ENCODE measurements around the gene OSBPL8. TPM values are rescaled to one million over a fixed set of nuclear protein-coding genes. Genes with fewer than 3 reads are reported as not detected.

Gene OSBPL8
- total RNA-seq, 1 donor from 2014 or later: 119 TPM

DNA sequence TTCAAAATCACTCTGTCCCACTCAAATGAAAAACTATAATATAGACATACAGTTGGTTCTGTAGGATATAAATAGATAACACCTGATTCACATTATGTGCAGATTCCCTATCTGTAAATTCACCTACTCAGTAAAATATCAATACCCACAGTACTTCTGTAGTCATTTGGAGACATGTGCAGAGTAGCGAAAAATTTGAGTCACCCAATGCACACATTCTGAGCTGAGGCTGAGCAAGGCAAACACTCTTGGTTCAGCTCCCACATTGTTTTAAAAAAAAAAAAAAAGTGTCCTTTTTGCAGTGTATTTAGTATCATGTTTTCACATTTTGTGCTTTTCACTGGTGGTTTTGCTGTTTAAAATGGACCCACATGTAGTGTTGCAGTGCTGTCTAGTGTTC, 184.1 kb downstream of the OSBPL8 start:
- Histone ChIP-seq H3K36me3 (ENCODE audit: insufficient read depth, low read length) (peaks cover 9% of the 10 kb centered on the region), H3K79me2 (ENCODE audit: insufficient read depth, low read length) (no peaks in the 10 kb centered on the region), H3K4me1 (ENCODE audit: insufficient read depth, low read length) (no peaks in the 10 kb centered on the region), H2AFZ (ENCODE audit: low read depth, low read length) (no peak overlapping the region), H4K20me1 (ENCODE audit: insufficient read depth, low read length) (no peaks in the 10 kb centered on the region), H3K4me3 (ENCODE audit: insufficient read depth, low read depth, low read length) (no peak overlapping the region), H3K9ac (ENCODE audit: low read length) (no peak overlapping the region), H3K27me3 (ENCODE audit: insufficient read depth, low read length) (no peaks in the 10 kb centered on the region), H3K4me2 (ENCODE audit: low read length) (no peak overlapping the region), H3K9me3 (ENCODE audit: insufficient read depth, low read depth, low read length) (no peaks in the 10 kb centered on the region), H3K27ac (ENCODE audit: low read depth, low read length) (no peak overlapping the region)
- no peak overlapping the region for H3K4me3 Mint-ChIP-seq (ENCODE audit: unreplicated experiment)
- no peak overlapping the region for H3K27ac Mint-ChIP-seq (ENCODE audit: unreplicated experiment)
- no peaks in the 10 kb centered on the region for H3K9me3 Mint-ChIP-seq (ENCODE audit: unreplicated experiment)
- no peak for TF ChIP-seq EZH2 (IDR thresholded peaks at IDR 0.05; ENCODE audit: insufficient read depth, low read length)
- TF ChIP-seq, protein P1, sequence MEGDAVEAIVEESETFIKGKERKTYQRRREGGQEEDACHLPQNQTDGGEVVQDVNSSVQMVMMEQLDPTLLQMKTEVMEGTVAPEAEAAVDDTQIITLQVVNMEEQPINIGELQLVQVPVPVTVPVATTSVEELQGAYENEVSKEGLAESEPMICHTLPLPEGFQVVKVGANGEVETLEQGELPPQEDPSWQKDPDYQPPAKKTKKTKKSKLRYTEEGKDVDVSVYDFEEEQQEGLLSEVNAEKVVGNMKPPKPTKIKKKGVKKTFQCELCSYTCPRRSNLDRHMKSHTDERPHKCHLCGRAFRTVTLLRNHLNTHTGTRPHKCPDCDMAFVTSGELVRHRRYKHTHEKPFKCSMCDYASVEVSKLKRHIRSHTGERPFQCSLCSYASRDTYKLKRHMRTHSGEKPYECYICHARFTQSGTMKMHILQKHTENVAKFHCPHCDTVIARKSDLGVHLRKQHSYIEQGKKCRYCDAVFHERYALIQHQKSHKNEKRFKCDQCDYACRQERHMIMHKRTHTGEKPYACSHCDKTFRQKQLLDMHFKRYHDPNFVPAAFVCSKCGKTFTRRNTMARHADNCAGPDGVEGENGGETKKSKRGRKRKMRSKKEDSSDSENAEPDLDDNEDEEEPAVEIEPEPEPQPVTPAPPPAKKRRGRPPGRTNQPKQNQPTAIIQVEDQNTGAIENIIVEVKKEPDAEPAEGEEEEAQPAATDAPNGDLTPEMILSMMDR (IDR thresholded peaks at IDR 0.05; ENCODE audit: insufficient read depth, low read depth, low read length): no peak
- no peaks in the 10 kb centered on the region for H3K27me3 Mint-ChIP-seq (ENCODE audit: low read depth, unreplicated experiment)
- H3K4me1 Mint-ChIP-seq (ENCODE audit: low read depth, unreplicated experiment): peaks cover 24% of the 10 kb centered on the region
- no peak for DNase-seq (ENCODE audit: low read depth)
- FAIRE-seq: peak; percentile 5
- H3K36me3 Mint-ChIP-seq (ENCODE audit: low read depth, unreplicated experiment): peaks cover 19% of the 10 kb centered on the region

DNA sequence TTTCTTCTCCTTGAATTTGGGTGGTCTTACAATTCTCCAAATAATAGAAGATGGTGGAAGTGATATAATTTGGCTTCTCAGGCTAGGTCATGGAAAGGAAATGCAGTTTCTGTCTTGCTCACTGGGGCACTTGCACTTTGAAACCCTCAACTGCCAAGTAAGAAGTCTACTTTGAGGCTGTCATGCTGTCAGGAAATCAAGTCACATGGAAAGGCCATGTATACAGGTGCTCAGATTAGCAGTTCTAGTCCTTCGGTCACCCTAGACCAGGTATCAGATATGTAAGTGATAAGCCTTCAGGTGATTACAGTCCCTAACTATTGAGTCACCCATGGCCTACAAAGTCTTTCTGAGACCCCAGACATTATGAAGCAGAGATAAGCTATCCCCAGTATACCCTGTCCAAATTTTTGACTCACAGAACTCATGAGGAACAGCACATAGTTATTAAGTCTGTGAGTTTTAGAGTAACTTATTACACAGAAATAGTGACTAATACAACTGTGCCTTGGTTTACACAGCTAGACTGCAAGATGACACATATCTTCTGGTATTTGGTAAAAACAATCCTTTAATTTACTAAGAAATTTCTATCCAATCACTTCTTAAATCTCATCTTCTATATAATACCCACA, 185.1 kb downstream of the OSBPL8 start:
- H3K36me3 ChIP-seq (ENCODE audit: insufficient read depth, low read length): peaks cover 5% of the 10 kb centered on the region
- peak overlapping the region; percentile 13 for H3K27ac ChIP-seq (ENCODE audit: low read depth, low read length)
- H2AFZ ChIP-seq (ENCODE audit: low read depth, low read length): no peak overlapping the region
- Mint-ChIP-seq H3K9me3 (ENCODE audit: unreplicated experiment) (no peaks in the 10 kb centered on the region), H3K4me3 (ENCODE audit: unreplicated experiment) (no peak overlapping the region), H3K27me3 (ENCODE audit: low read depth, unreplicated experiment) (no peaks in the 10 kb centered on the region), H3K4me1 (ENCODE audit: low read depth, unreplicated experiment) (peaks cover 24% of the 10 kb centered on the region), H3K27ac (ENCODE audit: unreplicated experiment) (peak overlapping the region; percentile 44), H3K36me3 (ENCODE audit: low read depth, unreplicated experiment) (peaks cover 16% of the 10 kb centered on the region)
- no peaks in the 10 kb centered on the region for H4K20me1 ChIP-seq (ENCODE audit: insufficient read depth, low read length)
- H3K9ac ChIP-seq (ENCODE audit: low read length): no peak overlapping the region
- FAIRE-seq (no peak), DNase-seq (ENCODE audit: low read depth) (peak; percentile 39)
- no peaks in the 10 kb centered on the region for H3K79me2 ChIP-seq (ENCODE audit: insufficient read depth, low read length)
- TF ChIP-seq EZH2 (IDR thresholded peaks at IDR 0.05; ENCODE audit: insufficient read depth, low read length): no peak
- TF ChIP-seq, protein P1 (IDR thresholded peaks at IDR 0.05; ENCODE audit: insufficient read depth, low read depth, low read length): no peak
- no peaks in the 10 kb centered on the region for H3K9me3 ChIP-seq (ENCODE audit: insufficient read depth, low read depth, low read length)
- H3K4me2 ChIP-seq (ENCODE audit: low read length): no peak overlapping the region
- H3K4me3 ChIP-seq (ENCODE audit: insufficient read depth, low read depth, low read length): no peak overlapping the region
- no peaks in the 10 kb centered on the region for H3K27me3 ChIP-seq (ENCODE audit: insufficient read depth, low read length)
- H3K4me1 ChIP-seq (ENCODE audit: insufficient read depth, low read length): no peaks in the 10 kb centered on the region

DNA sequence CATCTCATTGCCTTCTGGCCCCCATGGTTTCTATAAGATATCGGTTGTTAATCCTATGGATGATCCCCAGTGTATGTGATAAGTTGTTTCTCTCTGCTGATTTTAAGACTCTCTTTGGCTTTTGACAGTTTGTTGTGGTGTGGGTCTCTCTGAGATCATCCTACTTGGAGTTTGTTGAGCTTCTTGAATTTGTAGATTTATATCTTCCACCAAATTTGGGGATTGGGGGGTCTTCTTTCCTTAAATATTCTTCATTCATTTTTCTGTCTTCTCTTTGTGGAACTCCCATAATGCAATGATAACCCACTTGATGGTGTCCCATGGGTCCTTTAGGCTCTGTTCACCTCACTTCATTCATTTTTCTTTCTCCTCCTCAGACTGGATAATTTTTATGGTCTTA, 191.3 kb downstream of the OSBPL8 start:
- no peak overlapping the region for H3K27ac ChIP-seq (ENCODE audit: low read depth, low read length)
- no peak for FAIRE-seq
- TF ChIP-seq, protein P1 (IDR thresholded peaks at IDR 0.05; ENCODE audit: insufficient read depth, low read depth, low read length): no peak
- H2AFZ ChIP-seq (ENCODE audit: low read depth, low read length): no peak overlapping the region
- no peaks in the 10 kb centered on the region for H4K20me1 ChIP-seq (ENCODE audit: insufficient read depth, low read length)
- no peaks in the 10 kb centered on the region for H3K79me2 ChIP-seq (ENCODE audit: insufficient read depth, low read length)
- Mint-ChIP-seq H3K4me1 (ENCODE audit: low read depth, unreplicated experiment) (peaks cover 7% of the 10 kb centered on the region), H3K4me3 (ENCODE audit: unreplicated experiment) (no peak overlapping the region), H3K36me3 (ENCODE audit: low read depth, unreplicated experiment) (peaks cover 32% of the 10 kb centered on the region), H3K9me3 (ENCODE audit: unreplicated experiment) (peaks cover 6% of the 10 kb centered on the region), H3K27me3 (ENCODE audit: low read depth, unreplicated experiment) (no peaks in the 10 kb centered on the region), H3K27ac (ENCODE audit: unreplicated experiment) (no peak overlapping the region)
- no peaks in the 10 kb centered on the region for H3K4me1 ChIP-seq (ENCODE audit: insufficient read depth, low read length)
- H3K4me3 ChIP-seq (ENCODE audit: insufficient read depth, low read depth, low read length): no peak overlapping the region
- H3K36me3 ChIP-seq (ENCODE audit: insufficient read depth, low read length): peaks cover 34% of the 10 kb centered on the region
- no peaks in the 10 kb centered on the region for H3K27me3 ChIP-seq (ENCODE audit: insufficient read depth, low read length)
- no peak overlapping the region for H3K9ac ChIP-seq (ENCODE audit: low read length)
- no peak overlapping the region for H3K4me2 ChIP-seq (ENCODE audit: low read length)
- no peak for DNase-seq (ENCODE audit: low read depth)
- no peaks in the 10 kb centered on the region for H3K9me3 ChIP-seq (ENCODE audit: insufficient read depth, low read depth, low read length)

All from astrocyte (in vitro differentiated cells and primary cell).